NCI-H510A (cell line): ENCODE results near the gene ELOVL3.
"Not testable (repeated sequence)": the region's sequence is repeated elsewhere in the genome, so short reads cannot be mapped to it uniquely, and the experiment has no call there.

Experiments
- DNase-seq: peaks from one replicate; lab custom pipeline; 2025; lab: John Stamatoyannopoulos, UW

ELOVL3 gene

GRCh38 chr10:102225646-102226541 lies at the start of gene ELOVL3:
ELOVL3 (plus strand) TSS chr10:102226299; CDS start chr10:102226549, 250 bp downstream.
- DNase-seq = no peak

DNA sequence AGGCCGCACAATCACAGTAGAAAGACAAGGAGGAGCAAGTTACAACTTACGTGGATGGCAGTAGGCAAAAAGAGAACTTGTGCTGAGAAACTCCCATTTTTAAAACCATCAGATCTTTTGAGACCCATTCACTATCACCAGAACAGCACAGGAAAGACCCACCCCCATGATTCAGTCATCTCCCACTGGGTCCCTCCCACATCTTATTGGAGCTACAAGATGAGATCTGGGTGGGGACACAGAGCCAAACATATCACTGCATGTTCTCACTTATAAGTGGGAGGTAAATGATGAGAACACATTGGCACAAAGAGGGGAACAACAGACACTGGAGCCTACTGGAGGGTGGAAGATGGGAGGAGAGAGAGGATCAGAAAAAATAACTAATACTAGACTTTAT lies 41.5 kb upstream of the ELOVL3 start:
- no peak for DNase-seq

DNA sequence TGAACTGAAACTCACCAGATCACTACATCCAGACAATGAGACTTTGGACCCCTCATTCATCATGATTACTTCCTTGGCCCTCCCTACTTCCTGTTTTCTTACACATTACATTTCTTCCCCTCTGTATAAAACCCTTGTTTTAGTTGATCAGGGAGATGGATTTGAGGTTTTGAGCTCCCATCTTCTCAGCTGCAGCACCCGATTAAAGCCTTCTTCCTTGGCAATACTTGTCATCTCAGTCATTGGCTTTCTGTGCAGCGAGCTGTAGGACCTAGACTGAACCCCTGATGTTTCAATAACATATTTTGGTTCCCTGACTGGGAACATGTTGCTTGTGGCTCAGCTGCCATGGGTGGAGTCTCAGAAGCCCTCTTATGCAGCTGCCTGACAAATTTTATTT lies 40.8 kb upstream of the ELOVL3 start:
- DNase-seq = no peak

DNA sequence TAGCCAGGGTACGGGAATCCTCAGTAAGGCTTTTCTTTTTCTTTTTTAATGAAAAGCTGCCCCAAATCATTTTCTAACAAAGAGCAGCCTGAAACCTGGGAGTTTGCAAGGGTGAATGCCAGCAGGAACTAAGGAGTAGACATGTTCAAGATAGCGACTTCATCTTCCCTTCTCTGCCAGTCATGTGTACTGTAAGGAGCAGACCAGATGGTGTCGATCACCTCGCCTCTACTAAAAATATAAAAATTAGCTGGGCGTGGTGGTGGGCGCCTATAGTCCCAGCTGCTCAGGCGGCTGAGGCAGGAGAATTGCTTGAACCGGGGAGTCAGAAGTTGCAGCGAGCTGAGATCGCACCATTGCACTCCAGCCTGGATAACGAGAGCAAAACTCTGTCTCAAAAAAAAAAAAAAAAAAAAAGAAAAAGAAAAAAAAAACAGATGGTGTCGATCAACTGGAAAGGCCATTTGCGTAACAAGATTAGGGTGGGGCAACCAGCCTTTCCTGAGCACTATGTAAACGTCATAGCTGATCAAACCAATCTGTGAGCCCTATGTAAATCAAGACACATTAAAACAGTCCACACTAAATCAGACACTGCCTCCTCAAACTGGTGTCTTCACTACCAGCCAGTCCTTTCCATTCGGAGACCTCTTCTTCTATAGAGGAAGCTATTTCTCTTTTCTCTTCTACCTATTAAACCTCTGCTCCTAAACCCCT lies 40.1 kb upstream of the ELOVL3 start:
- no peak for DNase-seq

- DNase-seq = no peak
Observed at GRCh38 chr10:102188298-102188940, 37.7 kb upstream of the ELOVL3 start.

DNA sequence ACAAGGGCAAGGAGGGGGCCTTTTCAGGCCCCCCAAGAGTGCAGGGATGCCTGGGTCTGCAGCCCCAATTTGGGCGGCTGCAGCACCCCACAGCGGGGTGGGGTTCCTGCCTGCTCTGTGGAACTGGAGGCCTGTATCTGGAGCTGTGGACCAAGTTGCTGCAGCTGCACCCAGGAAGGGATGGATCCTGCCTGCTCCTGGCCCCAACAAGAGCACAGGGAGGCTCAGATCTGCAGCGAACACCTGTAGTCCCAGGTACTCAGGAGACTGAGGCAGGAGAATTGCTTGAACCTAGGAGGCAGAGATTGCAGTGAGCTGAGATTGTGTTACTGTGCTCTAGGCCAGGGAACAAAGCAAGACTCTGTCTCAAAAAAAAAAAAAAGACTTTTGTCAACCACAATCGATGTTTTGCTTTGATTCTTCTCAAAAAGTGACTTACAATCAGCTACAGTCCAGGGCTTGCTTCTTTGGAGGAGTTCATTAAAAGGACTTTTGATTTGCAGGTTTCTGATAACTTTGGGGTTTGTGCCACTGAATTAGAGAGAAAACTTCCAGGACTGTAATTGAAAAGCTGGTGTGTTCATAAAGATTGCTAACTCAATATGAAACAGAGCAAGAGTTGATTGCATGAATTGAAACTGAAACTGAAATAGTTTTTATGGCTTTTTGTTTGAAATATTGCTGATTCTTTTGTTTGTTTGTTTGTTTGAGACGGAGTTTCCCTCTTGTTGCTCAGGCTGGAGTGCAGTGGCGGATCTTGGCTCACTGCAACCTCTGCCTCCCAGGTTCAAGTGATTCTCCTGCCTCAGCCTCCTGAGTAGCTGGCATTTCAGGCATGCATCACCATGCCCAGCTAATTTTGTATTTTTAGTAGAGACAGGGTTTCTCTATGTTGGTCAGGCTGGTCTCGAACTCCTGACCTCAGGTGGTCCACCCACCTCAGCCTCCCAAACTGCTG lies 36.9 kb upstream of the ELOVL3 start:
- not testable (repeated sequence) for DNase-seq

- DNase-seq = no peak
Observed at GRCh38 chr10:102191956-102192355, 34.1 kb upstream of the ELOVL3 start.

DNA sequence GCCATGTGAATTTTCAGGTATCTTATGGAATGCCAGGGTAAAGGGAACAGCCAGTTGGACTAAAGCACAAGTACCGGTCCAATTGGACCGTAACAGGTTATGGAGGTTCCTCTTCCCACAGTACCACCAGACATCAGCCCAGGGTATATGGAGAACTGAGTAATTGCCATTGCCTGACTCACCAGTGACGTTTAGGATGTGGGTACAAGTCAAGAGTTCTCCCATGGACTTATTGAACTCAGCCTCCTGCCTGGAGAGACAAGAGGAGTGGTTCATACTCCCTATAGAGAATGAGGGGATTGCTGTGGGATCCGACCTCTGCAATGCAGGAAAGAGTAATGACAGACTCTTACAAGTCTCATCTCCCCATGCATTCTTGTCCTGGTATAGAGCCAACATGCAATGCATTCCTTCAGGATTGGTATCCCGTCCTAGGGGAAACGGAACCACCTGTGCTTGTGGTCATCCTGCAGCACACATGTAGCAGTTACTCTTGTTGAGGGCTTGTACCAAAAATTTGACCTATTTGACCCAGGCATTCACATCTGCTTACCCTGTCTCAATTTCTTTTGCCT lies 30.7 kb upstream of the ELOVL3 start:
- DNase-seq = no peak

- DNase-seq = no peak
Observed at GRCh38 chr10:102196893-102197292, 29.2 kb upstream of the ELOVL3 start.

DNA sequence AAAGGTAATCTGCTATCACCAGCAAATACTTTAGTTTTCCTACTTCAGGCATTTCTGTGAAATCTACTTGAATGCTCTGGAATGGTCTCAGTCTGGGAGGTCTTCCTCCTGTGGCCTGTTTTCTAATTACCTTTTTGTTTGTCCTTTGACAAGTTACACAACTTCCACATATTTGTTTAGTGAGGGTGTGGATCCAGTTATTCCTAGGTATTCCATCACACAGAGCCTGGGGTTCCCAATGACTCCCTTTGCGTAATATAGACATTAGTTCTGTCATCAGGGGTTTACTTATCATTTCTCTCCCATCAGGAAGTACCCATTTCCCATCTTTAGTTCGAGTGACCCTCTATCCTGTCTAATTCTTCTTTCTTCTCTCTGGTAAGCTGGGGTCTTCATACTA lies 28.1 kb upstream of the ELOVL3 start:
- no peak for DNase-seq

DNA sequence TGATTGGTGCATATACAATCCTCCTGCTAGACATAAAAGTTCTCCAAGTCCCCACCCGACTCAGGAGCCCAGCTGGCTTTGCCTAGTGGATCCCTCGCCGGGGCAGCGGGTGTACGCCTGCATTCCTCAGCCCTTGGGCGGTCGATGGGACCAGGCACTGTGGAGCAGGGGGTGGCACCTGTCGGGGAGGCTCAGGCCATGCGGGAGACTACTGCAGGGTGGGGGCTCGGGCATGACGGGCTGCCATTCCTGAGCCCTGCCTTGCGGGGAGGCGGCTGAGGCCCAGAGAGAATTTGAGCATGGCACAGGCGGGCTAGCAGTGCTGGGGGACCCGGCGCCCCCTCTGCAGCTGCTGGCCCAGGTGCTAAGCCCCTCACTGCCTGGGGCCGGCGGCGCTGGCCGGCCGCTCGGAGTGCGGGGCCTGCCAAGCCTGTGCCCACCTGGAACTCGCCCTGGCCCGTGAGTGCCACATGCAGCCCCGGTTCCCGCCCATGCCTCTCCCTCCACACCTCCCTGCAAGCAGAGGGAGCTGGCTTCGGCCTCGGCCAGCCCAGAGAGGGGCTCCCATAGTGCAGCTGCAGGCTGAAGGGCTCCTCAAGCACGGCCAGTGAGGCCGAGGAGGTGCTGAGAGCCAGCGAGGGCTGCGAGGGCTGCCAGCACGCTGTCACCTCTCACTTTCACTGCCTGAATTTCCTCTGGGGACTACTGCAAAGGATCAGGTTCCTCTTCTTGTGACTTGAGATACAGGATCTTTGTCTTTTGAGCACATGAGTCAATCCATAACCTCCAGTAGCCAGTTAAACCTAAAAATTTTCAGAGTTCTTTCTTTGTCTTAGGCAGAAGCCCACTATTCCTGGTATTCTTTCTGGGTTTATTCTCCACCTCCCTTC lies 25.1 kb upstream of the ELOVL3 start:
- DNase-seq = no peak

- DNase-seq = no peak
Observed at GRCh38 chr10:102202386-102202785, 23.7 kb upstream of the ELOVL3 start.

- DNase-seq = no peak
Observed at GRCh38 chr10:102208311-102209035, 17.6 kb upstream of the ELOVL3 start.

- DNase-seq = no peak
Observed at GRCh38 chr10:102211615-102212299, 14.3 kb upstream of the ELOVL3 start.

- DNase-seq = not testable (repeated sequence)
Observed at GRCh38 chr10:102213599-102213998, 12.5 kb upstream of the ELOVL3 start.

DNA sequence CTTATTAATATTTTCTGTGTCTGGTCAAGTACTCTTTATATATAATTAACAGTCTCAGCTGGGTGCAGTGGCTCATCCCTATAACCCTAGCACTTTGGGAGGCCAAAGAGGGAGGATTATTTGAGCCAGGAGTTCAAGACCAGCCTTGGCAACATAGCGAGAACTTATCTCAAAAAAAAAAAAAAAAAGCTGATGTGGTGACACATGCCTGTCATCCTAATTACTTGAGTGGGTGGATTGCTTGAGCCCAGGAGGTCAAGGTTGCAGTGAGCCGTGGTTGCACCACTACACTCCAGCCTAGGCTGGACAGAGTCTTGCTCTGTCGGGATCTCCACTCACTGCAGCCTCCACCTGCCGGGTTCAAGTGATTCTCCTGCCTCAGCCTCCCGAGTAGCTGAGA lies 6.7 kb upstream of the ELOVL3 start:
- no peak for DNase-seq

GRCh38 chr10:102220612-102221011 lies 5.5 kb upstream of the ELOVL3 start:
- no peak for DNase-seq

DNA sequence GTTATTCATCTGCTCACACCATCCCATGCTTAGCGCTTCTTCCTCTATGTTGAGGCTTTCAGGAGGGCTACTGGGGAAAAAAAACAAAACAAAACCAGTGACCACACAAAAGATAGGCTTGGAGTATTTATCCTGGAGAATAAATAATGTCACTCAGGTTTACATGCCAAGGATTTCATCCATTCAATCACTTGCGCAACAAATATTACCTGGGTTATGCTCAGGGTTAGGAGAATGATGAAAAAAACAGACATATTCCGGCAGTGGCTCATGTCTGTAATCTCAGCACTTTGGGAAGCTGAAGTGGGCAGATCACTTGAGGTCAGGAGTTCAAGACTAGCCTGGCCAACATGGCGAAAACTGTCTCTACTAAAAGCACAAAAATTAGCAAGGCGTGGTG lies 3.3 kb upstream of the ELOVL3 start:
- no peak for DNase-seq

GRCh38 chr10:102226542-102226870 lies 407 bp downstream of the ELOVL3 start:
- DNase-seq = no peak
